ACHN (cell line): ENCODE data around the gene CASP5.
"Not testable (repeated sequence)": the region's sequence is repeated elsewhere in the genome, so short reads cannot be mapped to it uniquely, and the experiment has no call there.

ENCODE experiments used
- DNase-seq: peaks from one replicate; pipeline ENCODE4 v3.0.0-alpha.2; 2015
- in situ Hi-C: cut with HindIII; loops from 2 replicates; pipeline ENCODE4 v1.10.0; 2017; ENCODE audit warnings: low sequenced_read_pairs, low pct_ligation_motif_present, low pct_unique_long_range_greater_than_20kb

CASP5 gene

GRCh38 chr11:104979839-104980238 is 43.1 kb downstream of the CASP5 start:
- in situ Hi-C loops: no loop called here

DNA sequence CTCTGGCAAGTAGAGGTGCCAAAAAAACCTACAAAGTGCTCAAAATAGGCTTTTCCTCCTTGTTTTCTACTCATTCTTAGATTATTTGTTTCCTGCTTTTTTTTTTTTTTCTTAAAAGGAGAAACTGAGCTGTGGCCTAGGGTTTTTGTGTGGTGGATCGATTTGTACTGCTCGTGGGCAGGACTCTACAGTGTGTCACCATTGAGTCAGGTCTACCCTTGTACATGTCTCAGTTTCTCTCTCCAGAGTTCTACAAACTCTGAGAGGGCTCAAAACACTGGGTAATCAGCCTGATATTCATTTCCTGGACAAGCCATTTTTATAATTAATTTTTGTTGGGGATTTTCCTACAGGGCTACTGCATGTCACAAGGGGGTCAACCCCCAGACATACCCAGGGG is 49.4 kb downstream of the CASP5 start:
- in situ Hi-C loops: no loop called here
- DNase-seq: no peak

More at GRCh38 chr11:104979839-104980238, 43.1 kb downstream of the CASP5 start:
- DNase-seq: no peak

DNA sequence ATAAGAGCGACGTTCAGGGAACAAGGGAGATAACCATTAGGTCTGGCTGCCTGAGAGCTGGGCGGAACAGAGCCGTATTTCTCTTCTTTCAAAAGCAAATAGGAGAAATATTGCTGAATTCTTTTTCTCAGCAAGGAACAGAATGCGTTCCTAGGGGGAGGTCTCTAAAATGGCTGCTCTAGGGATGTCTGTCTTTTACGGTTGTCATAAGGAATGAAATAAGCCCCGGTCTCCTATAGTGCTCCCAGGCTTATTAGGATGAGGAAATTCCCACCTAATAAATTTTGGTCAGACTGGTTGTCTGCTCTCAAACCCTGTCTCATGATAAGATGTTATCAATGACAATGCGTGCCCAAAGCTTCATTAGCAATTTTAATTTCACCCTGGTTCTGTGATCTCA is 50.0 kb downstream of the CASP5 start:
- in situ Hi-C loops, DNase-seq: not testable (repeated sequence)

DNA sequence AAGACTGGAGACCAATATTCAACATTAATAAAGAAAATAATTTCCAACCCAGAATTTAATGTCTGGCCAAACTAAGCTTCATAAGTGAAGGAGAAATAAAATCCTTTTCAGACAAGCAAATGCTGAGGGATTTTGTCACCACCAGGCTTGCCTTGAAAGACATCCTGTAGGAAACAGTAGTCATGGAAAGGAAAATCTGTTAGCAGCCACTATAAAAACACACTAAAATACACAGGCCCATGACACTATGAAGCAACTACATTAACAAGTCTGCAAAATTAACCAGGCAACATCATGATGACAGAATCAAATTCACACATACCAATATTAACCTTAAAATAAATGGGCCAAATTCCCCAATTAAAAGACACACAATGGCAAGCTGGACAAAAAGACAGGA is 52.2 kb downstream of the CASP5 start:
- DNase-seq: no peak
- in situ Hi-C loops: no loop called here

DNA sequence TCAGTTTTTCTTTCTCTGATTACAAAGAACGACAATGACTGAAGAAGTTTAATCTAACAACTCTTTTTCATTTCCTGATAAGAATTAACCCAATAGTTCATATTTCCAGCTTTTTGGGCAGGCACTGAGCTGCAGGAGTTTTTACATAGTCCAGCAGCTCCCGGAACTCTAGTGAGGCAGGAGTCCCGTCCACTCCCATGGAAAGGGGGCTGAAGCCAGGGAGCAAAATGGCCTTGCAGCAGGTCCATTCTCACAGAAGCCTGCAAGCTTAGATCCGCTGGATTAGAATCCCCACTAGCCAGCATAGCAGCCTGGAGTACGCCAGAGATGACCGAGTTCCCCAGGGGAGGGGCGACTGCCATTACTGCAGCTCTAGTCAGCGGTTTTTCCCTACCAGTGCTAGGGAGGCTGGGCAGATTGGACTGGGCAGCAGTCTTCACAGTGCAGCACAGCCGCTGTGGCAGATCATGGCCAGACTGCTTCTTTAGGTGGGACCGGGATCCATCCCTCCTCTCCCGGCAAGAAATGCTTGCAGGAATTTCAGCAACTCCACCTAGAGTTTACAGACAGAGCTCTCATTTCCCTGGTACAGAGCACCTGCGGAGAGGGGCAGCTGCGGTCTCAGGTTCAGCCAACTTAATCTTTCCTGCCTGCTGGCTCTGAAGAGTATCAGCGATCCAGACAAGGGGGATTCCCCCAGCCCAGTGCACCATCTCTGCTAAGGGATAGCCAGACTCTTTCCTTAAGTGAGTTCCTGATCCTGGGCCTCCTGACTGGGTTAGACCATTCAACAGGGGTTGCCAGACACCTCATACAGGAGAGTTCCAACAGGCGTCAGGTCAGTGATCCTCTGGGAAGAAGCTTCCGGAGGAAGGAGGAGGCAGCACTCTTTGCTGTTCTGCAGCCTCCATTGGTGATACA is 53.9 kb downstream of the CASP5 start:
- in situ Hi-C loops: no loop called here
- DNase-seq: peak; percentile 44

- peak; percentile 67 for DNase-seq
- in situ Hi-C loops: no loop called here
These were observed 54.6 kb downstream of the CASP5 start, which contains the start of gene CASP4 for GRCh38 chr11:104968355-104968855. TSS of gene CASP4 (minus strand) at chr11:104968574. CDS start at chr11:104968525, 49 bp downstream.

GRCh38 chr11:104967534-104968354 is 55.2 kb downstream of the CASP5 start:
- DNase-seq: peak; percentile 8
- in situ Hi-C loops: no loop called here

DNA sequence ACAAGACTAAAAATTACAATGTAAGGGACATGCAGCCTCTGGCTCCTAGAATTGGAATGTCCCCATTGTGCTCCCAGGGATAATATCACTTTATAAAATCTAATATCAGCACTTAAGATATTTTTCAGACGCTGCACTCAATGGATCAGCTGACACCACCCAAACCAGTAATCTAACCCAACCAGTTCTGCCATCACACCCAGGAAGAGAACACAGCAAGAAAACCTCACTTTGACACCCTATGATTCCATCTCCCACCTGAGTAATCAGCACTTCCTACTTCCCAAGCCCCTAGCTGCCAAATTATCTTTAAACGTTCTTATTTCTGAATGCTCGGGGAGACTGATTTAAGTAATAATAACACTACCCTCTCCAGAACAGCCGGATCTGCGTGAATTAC is 57.2 kb downstream of the CASP5 start:
- in situ Hi-C loops: no loop called here

DNA sequence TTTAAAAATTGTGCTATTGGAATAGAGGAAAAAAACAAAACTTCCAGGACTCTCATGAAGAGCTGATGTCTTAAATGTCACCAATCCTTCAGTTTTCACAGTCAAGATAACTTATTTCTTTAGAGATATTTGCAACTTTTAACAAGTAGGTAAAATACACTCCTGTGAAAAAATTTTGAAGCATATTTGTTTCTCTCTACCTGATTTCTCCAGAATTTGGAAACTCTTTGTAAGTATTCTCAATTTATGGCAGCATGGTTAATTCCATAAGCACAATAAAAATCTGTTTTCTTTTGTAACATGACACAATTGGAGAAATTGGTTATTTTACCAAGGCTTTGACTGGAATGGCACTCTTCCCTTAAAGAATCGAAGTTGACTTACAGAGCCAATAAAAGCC is 58.7 kb downstream of the CASP5 start:
- DNase-seq: no peak
- in situ Hi-C loops: no loop called here

More for the DNA sequence above, 57.2 kb downstream of the CASP5 start:
- DNase-seq: no peak

DNA sequence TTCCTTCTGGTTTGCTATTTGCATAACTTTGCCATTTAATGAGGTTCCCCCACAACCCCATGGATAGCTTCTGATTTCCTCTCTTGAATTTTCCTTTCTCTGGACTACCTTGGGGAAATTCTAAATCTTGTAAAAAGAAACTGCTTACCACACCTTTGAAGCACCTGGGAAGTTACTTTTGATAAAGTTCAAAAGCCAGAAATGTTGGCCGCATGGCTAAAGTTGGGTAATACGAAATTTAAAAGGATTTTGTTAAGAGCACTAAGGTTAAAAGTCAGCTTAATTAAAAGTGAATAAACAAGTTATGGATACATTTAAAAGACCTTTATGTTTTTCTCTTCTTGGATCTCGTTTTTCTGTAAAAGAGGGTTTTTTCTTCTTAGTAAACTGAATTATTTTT is 60.1 kb downstream of the CASP5 start:
- DNase-seq: no peak

DNA sequence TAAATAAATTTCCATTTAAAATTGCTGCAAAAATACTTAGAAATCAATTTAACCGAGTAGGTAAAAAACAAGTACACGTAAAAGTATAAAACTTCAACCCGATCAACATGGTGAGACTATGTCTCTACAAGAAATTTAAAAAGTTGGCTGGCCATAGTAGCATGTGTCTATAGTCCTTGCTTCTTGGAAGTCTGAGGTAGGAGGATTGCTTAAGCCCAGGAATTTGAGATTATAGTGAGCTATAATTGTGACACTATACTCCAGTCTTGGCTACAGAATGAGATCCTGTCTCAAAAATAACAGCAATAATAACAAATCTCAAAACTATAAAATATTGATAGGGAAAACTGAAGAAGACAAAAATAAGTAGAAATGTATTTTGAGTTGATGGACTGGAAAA is 65.7 kb downstream of the CASP5 start:
- no peak for DNase-seq
- in situ Hi-C loops: no loop called here

More for the DNA sequence above, 60.1 kb downstream of the CASP5 start:
- in situ Hi-C loops: no loop called here

GRCh38 chr11:104956528-104956927 is 66.4 kb downstream of the CASP5 start:
- DNase-seq: no peak
- in situ Hi-C loops: no loop called here

DNA sequence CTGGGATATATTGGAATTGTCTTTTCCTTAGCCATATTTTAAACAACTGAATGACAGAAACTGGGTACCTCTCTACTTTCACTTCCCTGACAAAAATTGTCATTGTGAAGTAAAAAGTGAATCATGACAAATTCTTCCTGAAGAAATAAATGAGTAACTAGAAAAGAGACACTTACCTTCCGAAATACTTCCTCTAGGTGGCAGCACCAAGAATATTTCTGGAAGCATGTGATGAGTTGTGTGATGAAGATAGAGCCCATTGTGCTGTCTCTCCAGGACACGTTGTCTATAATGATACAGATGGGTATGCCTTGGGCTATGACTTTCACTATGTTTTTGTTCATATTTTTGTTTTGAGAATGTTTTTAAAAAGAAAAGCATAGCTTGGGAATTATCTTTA is 76.1 kb downstream of the CASP5 start:
- DNase-seq: peak; percentile 73
- in situ Hi-C loops: no loop called here
